Caco-2 (cell line): ENCODE data around the gene ALPK3. TPM values are rescaled to one million over a fixed set of nuclear protein-coding genes. Genes with fewer than 3 reads are reported as not detected.

Experiments
- BruUV-seq: library from RNA; stranded (reverse); fragments of 400-500 nt; replicated peaks from 2 replicates; lab custom pipeline; 2021; lab: Mats Ljungman, UMichigan
- CTCF ChIA-PET: fragments of 300-600 bp; sonication (Branson Sonifier 250); formaldehyde crosslinking; loops from one replicate; lab custom pipeline; 2022; ENCODE audit warnings: antibody characterized with exemption; lab: Charles Lee
- POLR2A ChIA-PET: fragments of 300-600 bp; sonication (Branson Sonifier 250); formaldehyde crosslinking; loops from one replicate; lab custom pipeline; 2022; ENCODE audit warnings: antibody characterized with exemption; lab: Charles Lee
- DNase-seq, 2 experiments: peaks; one replicate each; pipeline versions ENCODE4 v3.0.0 to v3.0.0-alpha.2; 2020 to 2022
- H3K27me3 ChIP-seq: replicated peaks from 2 replicates; pipeline ENCODE4 v1.6.0; 2011; ENCODE audit warnings: low read length; ENCODE audit not compliant: control insufficient read depth, insufficient read depth
- H3K36me3 ChIP-seq: 2 replicates; pipeline ENCODE4 v1.5.1; 2011; ENCODE audit warnings: low read length; ENCODE audit not compliant: control insufficient read depth, insufficient read depth
- H3K4me1 ChIP-seq: fragments of 250-450 bp; sonication (Bioruptor Pico); 2 replicates; pipeline ENCODE4 v1.5.1; 2020; ENCODE audit warnings: mild to moderate bottlenecking
- H3K4me3 ChIP-seq: 2 replicates; pipeline ENCODE4 v1.5.1; 2011; ENCODE audit warnings: low read depth, mild to moderate bottlenecking, control low read depth, low read length
- H3K9me3 ChIP-seq: fragments of 250-450 bp; sonication (Bioruptor Pico); 2 replicates; pipeline ENCODE4 v1.5.1; 2020; ENCODE audit warnings: mild to moderate bottlenecking, moderate library complexity
- H3K27ac Mint-ChIP-seq: one replicate; pipeline ENCODE4 v1.8.0; 2022; ENCODE audit warnings: mixed read lengths; ENCODE audit not compliant: unreplicated experiment
- H3K27me3 Mint-ChIP-seq: one replicate; pipeline ENCODE4 v1.8.0; 2022; ENCODE audit warnings: mixed read lengths; ENCODE audit not compliant: insufficient read depth, unreplicated experiment
- H3K36me3 Mint-ChIP-seq: one replicate; pipeline ENCODE4 v1.8.0; 2022; ENCODE audit warnings: mild to moderate bottlenecking, mixed read lengths; ENCODE audit not compliant: insufficient read depth, unreplicated experiment
- H3K4me1 Mint-ChIP-seq: one replicate; pipeline ENCODE4 v1.8.0; 2022; ENCODE audit warnings: low read depth, mixed read lengths; ENCODE audit not compliant: unreplicated experiment
- H3K4me3 Mint-ChIP-seq: one replicate; pipeline ENCODE4 v1.8.0; 2022; ENCODE audit warnings: mild to moderate bottlenecking, moderate library complexity, mixed read lengths; ENCODE audit not compliant: unreplicated experiment
- H3K9me3 Mint-ChIP-seq: one replicate; pipeline ENCODE4 v1.8.0; 2022; ENCODE audit warnings: mixed read lengths; ENCODE audit not compliant: unreplicated experiment
- CTCF ChIP-seq, 2 experiments: fragments of 200-600 bp in 1 of 2; IDR thresholded peaks; 1 replicate in 1 of 2; 2 replicates in 1 of 2; pipeline versions ENCODE4 v1.5.1 to v1.8.0; 2011 to 2022; ENCODE audit warnings: antibody characterized with exemption in 1 of 2, control low read depth in 1 of 2, inconsistent platforms in 1 of 2, low read depth in 1 of 2, low read length in 1 of 2, mild to moderate bottlenecking in 1 of 2, moderate library complexity in 1 of 2; ENCODE audit not compliant: insufficient read depth in 1 of 2, severe bottlenecking in 1 of 2, unreplicated experiment in 1 of 2
- intact Hi-C: fragments of 100-400 bp; cut with micrococcal nuclease; formaldehyde crosslinking; loops from one replicate; pipeline ENCODE4 v1.10.0; 2022; ENCODE audit not compliant: unreplicated experiment
- total RNA-seq: library from RNA; stranded (reverse); gene quantifications from 2 replicates; pipeline ENCODE4 v1.2.3, GENCODE V29; 2022

ALPK3 gene
- total RNA-seq, 1 experiment from 2014 or later, result 0.43 TPM

- ChIA-PET POLR2A (no interaction called here), CTCF (no interaction called here)
- intact Hi-C loops, result no loop called here
- no peaks in the 10 kb centered on the region for H3K9me3 ChIP-seq
- no peak for TF ChIP-seq CTCF (IDR thresholded peaks at IDR 0.05; ENCODE audit: insufficient read depth in 1 of 2, low read depth in 1 of 2, low read length in 1 of 2, severe bottlenecking in 1 of 2, unreplicated experiment in 1 of 2)
- H3K4me3 Mint-ChIP-seq, result no peak overlapping the region
- BruUV-seq, result no TSS peak
- no peak overlapping the region for H3K4me3 ChIP-seq
- no peaks in the 10 kb centered on the region for H3K36me3 Mint-ChIP-seq
- H3K4me1 ChIP-seq, result no peaks in the 10 kb centered on the region
- no peaks in the 10 kb centered on the region for H3K36me3 ChIP-seq
- peaks cover 5% of the 10 kb centered on the region for H3K27me3 Mint-ChIP-seq
- no peaks in the 10 kb centered on the region for H3K9me3 Mint-ChIP-seq
- DNase-seq, result no peak
- no peak overlapping the region for H3K27ac Mint-ChIP-seq
- peaks cover 8% of the 10 kb centered on the region for H3K4me1 Mint-ChIP-seq
- H3K27me3 ChIP-seq, result no peaks in the 10 kb centered on the region; the same call in 1 of the 2 replicates
Observed at GRCh38 chr15:84901540-84901939, 84.4 kb downstream of the ALPK3 start.

- intact Hi-C loops, result no loop called here
- H3K27ac Mint-ChIP-seq, result no peak overlapping the region
- POLR2A ChIA-PET, result no interaction called here
- CTCF ChIA-PET, result interaction anchor here (1.4 kb wide), 1 partner anchor 9 kb away, joined by 3 read pairs; no protein-coding TSS in a partner anchor
- Histone ChIP-seq H3K27me3 (no peaks in the 10 kb centered on the region; the same call in 1 of the 2 replicates), H3K4me3 (no peak overlapping the region), H3K9me3 (no peaks in the 10 kb centered on the region), H3K36me3 (no peaks in the 10 kb centered on the region), H3K4me1 (peaks cover 5% of the 10 kb centered on the region; the same call in 1 of the 2 replicates)
- H3K36me3 Mint-ChIP-seq, result no peaks in the 10 kb centered on the region
- no peaks in the 10 kb centered on the region for H3K9me3 Mint-ChIP-seq
- no TSS peak for BruUV-seq
- no peak for TF ChIP-seq CTCF (IDR thresholded peaks at IDR 0.05; ENCODE audit: insufficient read depth in 1 of 2, low read depth in 1 of 2, low read length in 1 of 2, severe bottlenecking in 1 of 2, unreplicated experiment in 1 of 2)
- peaks cover 13% of the 10 kb centered on the region for H3K4me1 Mint-ChIP-seq
- peaks cover 5% of the 10 kb centered on the region for H3K27me3 Mint-ChIP-seq
- H3K4me3 Mint-ChIP-seq, result no peak overlapping the region
- DNase-seq, result no peak
Observed at GRCh38 chr15:84903751-84904150, 86.6 kb downstream of the ALPK3 start.

GRCh38 chr15:84904419-84904818, 87.3 kb downstream of the ALPK3 start:
- POLR2A ChIA-PET, result interaction anchor here (0.6 kb wide), 1 partner anchor 86 kb away, joined by 3 read pairs; no protein-coding TSS in a partner anchor
- H3K27me3 Mint-ChIP-seq, result peaks cover 2% of the 10 kb centered on the region

More at GRCh38 chr15:84904419-84904818, 87.3 kb downstream of the ALPK3 start:
- H3K9me3 Mint-ChIP-seq, result no peaks in the 10 kb centered on the region
- H3K4me1 ChIP-seq, result peaks cover 5% of the 10 kb centered on the region; the same call in 1 of the 2 replicates
- no peak for DNase-seq
- H3K9me3 ChIP-seq, result no peaks in the 10 kb centered on the region
- no peaks in the 10 kb centered on the region for H3K36me3 Mint-ChIP-seq
- H3K27ac Mint-ChIP-seq, result no peak overlapping the region
- CTCF ChIA-PET, result interaction anchor here (1.4 kb wide), 1 partner anchor 8 kb away, joined by 3 read pairs; no protein-coding TSS in a partner anchor
- H3K4me3 Mint-ChIP-seq, result no peak overlapping the region
- intact Hi-C loops, result no loop called here
- no peaks in the 10 kb centered on the region for H3K36me3 ChIP-seq
- no peak for TF ChIP-seq CTCF (IDR thresholded peaks at IDR 0.05; ENCODE audit: insufficient read depth in 1 of 2, low read depth in 1 of 2, low read length in 1 of 2, severe bottlenecking in 1 of 2, unreplicated experiment in 1 of 2)
- H3K4me1 Mint-ChIP-seq, result peaks cover 12% of the 10 kb centered on the region
- H3K27me3 ChIP-seq, result no peaks in the 10 kb centered on the region; the same call in 1 of the 2 replicates
- BruUV-seq, result no TSS peak
- no peak overlapping the region for H3K4me3 ChIP-seq
